ENCODE data around the gene IGLL1.

DNA sequence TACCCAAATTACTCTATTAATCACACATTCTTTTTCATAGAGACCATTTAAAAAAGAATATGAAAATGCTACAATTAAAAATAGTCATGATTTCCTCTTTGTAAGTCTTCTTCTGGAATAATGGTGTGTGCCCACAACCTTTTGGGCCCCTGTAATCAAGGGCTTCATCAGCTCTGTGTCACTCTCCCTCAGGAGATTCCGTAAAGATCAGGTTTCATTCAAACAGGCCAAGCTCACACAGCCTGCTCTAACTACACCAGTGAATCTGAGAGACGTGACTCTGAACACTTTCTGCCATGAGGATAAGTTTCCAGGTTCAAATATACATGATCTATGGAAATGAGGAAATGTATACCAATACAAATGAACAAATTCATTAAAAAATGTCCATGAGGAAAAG lies 42.5 kb upstream of the IGLL1 start:
- TF ChIP-seq, protein P1, sequence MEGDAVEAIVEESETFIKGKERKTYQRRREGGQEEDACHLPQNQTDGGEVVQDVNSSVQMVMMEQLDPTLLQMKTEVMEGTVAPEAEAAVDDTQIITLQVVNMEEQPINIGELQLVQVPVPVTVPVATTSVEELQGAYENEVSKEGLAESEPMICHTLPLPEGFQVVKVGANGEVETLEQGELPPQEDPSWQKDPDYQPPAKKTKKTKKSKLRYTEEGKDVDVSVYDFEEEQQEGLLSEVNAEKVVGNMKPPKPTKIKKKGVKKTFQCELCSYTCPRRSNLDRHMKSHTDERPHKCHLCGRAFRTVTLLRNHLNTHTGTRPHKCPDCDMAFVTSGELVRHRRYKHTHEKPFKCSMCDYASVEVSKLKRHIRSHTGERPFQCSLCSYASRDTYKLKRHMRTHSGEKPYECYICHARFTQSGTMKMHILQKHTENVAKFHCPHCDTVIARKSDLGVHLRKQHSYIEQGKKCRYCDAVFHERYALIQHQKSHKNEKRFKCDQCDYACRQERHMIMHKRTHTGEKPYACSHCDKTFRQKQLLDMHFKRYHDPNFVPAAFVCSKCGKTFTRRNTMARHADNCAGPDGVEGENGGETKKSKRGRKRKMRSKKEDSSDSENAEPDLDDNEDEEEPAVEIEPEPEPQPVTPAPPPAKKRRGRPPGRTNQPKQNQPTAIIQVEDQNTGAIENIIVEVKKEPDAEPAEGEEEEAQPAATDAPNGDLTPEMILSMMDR (IDR thresholded peaks at IDR 0.05; ENCODE audit: low read depth, low read length), result no peak
- TF ChIP-seq, protein P2, sequence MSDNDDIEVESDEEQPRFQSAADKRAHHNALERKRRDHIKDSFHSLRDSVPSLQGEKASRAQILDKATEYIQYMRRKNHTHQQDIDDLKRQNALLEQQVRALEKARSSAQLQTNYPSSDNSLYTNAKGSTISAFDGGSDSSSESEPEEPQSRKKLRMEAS (IDR thresholded peaks at IDR 0.05; ENCODE audit: low read depth, low read length), result no peak
- TF ChIP-seq POLR2A (IDR thresholded peaks at IDR 0.05; ENCODE audit: extremely low read depth, insufficient read length), result no peak
